Subcutaneous adipose tissue (tissue), 4 donors: ENCODE measurements around the gene OR51S1. TPM values are rescaled to one million over a fixed set of nuclear protein-coding genes. Genes with fewer than 3 reads are reported as not detected.

ENCODE experiments used
- CTCF ChIP-seq: fragments of 450-650 bp; IDR thresholded peaks from one replicate; pipeline ENCODE4 v1.5.1; 2016; ENCODE audit warnings: low read depth, mild to moderate bottlenecking, control low read depth, antibody characterized with exemption, moderate library complexity
- total RNA-seq, 4 donors: library from RNA; depleted of rRNA; stranded (reverse); fragments of >200 nt; gene quantifications; one replicate each; pipeline ENCODE4 v1.1.0, GENCODE V29; 2016

Gene OR51S1
- total RNA-seq, 4 donors from 2014 or later, result not detected

- no peak for TF ChIP-seq CTCF
These were observed 44.7 kb downstream of the OR51S1 start, which contains the start of gene OR52R1 for GRCh38 chr11:4804280-4804679. Gene OR52R1, minus strand, starts transcription at chr11:4804380. Its CDS starts 0 bp downstream, at chr11:4804380.

- no peak for TF ChIP-seq CTCF
These were observed 50.4 kb downstream of the OR51S1 start for GRCh38 chr11:4798427-4799183.

Other genes starting within 250 kb of the OR51S1 start
- 10 to 100 TPM in 2 of 4 donors, 1 to 10 TPM in 2; 5.4 to 19.0 (median 10.3) TPM for gene TRIM68, start 241.0 kb downstream of the OR51S1 start, total RNA-seq
- not detected for gene OR51D1, start 211.7 kb downstream of the OR51S1 start, total RNA-seq
- 1 to 10 TPM in 2 of 4 donors, not detected in 2; 1.1 to 3.3 TPM for gene OR51E1, start 205.2 kb downstream of the OR51S1 start, total RNA-seq
- gene OR51E2, start 151.4 kb downstream of the OR51S1 start, total RNA-seq, result under 1 TPM in 2 of 4 donors, not detected in 2; 0.17 to 0.33 TPM
- not detected for gene MMP26, start 144.4 kb downstream of the OR51S1 start, total RNA-seq
- not detected for gene OR51F1, start 79.3 kb downstream of the OR51S1 start, total RNA-seq
- gene OR52R1, start 44.8 kb downstream of the OR51S1 start, total RNA-seq, result not detected
- gene OR51F2, start 27.9 kb downstream of the OR51S1 start, total RNA-seq, result not detected
- not detected for gene OR51T1, start 32.7 kb upstream of the OR51S1 start, total RNA-seq
- gene OR51A7, start 54.6 kb upstream of the OR51S1 start, total RNA-seq, result not detected
- not detected for gene OR51G2, start 70.1 kb upstream of the OR51S1 start, total RNA-seq
- gene OR51G1, start 75.1 kb upstream of the OR51S1 start, total RNA-seq, result not detected
- gene OR51A4, start 98.4 kb upstream of the OR51S1 start, total RNA-seq, result not detected
- gene OR51A2, start 106.5 kb upstream of the OR51S1 start, total RNA-seq, result not detected
- gene OR51L1, start 145.6 kb upstream of the OR51S1 start, total RNA-seq, result not detected
- not detected for gene OR52J3, start 197.3 kb upstream of the OR51S1 start, total RNA-seq
- gene OR52E2, start 210.4 kb upstream of the OR51S1 start, total RNA-seq, result not detected
- not detected for gene OR52E1, start 220.4 kb upstream of the OR51S1 start, total RNA-seq